Measurements from ENCODE around the gene PDE2A.
"Not testable (repeated sequence)": the region's sequence is repeated elsewhere in the genome, so short reads cannot be mapped to it uniquely, and the experiment has no call there.

The PDE2A gene

DNA sequence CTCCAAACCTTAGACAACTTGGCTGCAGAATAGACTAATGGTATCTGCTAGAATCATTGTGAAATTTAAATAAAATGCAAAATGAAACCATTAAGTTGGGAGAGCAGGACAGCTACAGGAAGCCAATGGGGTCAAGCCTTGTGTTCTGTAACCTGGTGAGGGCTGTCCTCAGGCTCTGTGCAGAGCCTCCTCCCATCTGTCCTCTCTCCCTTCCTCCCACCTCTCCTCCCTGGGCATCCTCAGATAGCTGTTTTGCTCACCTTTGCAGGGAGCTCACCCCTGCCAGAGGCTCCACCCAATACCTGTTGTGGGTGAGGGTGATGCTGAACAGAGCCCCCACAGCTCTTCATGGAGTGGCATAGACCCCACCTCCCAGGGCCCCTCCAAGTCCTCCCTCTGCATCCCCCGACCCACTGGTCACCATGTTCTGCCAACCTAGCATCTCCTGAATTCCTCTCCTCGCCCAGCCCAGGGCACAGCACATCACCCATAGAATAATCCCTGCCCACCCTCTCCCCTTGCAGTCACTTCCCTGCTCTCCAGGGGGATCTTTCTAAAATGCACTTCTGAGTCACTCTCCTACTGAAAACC, 100.3 kb downstream of the PDE2A start:
- no peak for DNase-seq

- peak; percentile 44 to 56 for DNase-seq
Observed at GRCh38 chr11:72573072-72573854, 101.0 kb downstream of the PDE2A start.

GRCh38 chr11:72572540-72572939, 101.7 kb downstream of the PDE2A start:
- DNase-seq: not testable (repeated sequence)

DNA sequence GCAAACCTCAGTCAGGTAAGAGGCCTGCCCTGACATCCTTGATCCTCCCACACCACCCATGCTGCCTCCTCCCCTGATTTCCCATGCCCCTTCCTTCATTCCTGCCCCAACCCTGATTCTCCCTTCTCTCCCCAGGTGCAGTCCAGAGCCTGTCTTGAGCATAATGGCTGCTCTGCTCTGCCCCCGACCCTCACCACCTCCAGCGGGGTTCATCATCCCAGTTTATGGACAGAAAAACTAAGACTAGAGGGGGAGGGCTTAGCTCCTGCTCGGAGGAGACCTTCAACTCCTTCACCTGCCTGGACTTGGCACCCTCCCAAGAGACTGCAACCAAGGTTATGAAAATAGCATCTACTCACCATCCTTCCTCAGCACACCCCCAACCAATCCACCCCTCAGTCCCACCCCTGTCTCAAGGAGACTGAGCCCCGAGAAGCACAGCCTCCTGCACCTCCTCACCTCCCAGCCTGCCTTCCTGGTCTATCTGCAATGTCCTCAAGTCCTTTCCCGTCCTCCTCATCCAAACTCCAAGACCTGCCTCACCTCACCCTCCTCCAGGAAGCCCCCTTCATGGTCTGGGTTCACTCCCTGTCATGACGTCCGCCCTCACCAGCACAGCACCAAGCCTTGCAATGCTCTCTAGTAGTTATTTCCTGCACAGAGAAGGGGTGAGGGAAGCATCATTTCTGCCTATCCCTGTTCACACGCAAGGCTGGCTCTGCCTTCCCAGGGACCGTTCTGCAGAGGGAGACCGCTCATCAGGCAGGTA, 103.1 kb downstream of the PDE2A start:
- no peak for DNase-seq

- no peak for DNase-seq
Observed at GRCh38 chr11:72569966-72570892, 104.0 kb downstream of the PDE2A start.

DNA sequence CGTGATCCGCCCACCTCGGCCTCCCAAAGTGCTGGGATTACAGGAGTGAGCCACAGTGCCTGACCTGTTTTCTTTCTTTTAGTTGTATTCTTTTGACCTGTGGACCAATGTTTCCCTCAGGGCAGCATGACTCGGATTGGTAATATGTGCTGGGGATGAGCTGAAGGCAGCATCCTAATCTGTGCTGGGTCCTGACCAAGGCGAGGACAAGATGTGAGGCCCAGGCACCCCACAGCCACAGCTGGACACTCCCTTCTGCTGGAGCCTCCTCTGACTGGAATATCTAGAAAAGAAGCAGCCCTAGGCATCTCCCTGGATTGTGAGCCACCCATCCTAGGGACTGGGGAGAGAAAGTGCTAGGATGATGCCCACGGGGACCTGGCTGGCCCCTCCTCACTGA, 105.4 kb downstream of the PDE2A start:
- DNase-seq: no peak

- no peak for DNase-seq
Observed at GRCh38 chr11:72562431-72562830, 111.8 kb downstream of the PDE2A start.

DNA sequence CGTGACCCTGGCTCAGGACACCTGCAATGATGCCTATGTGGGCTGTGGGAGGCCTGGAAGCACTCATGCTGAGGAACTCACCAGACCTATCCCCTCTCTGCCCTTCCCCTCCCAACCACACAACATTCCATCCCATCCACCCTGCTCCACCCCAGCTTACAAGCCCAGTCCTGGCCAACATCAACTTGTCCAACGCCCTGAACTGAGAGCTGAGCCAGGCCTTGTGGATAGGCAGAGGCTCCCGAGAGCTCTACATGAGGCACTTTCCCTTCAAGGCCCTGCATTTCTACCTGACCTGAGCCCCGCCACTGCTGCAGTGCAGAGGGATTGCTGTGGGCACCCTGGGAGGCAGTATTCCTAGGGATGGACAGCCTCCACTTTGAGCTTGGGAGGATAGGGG, 112.4 kb downstream of the PDE2A start:
- DNase-seq: no peak

DNA sequence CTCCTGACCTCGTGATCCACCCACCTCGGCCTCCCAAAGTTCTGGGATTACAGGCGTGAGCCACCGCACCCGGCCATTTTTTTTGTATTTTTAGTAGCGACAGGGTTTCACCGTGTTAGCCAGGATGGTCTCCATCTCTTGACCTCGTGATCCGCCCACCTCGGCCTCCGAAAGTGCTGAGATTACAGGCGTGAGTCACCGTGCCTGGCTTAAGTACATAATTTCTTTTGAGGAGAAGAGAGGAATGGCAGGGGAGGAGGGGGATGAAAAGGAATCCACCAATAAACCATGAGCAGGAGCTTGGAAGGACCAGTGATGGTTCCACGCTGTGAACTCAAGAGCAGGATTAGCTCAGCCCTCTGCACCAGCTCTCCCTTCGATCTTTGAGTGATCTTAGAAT, 113.4 kb downstream of the PDE2A start:
- not testable (repeated sequence) for DNase-seq

- DNase-seq: no peak
Observed at GRCh38 chr11:72556433-72556832, 117.8 kb downstream of the PDE2A start.

GRCh38 chr11:72555014-72555522, 119.2 kb downstream of the PDE2A start:
- DNase-seq: not testable (repeated sequence)

DNA sequence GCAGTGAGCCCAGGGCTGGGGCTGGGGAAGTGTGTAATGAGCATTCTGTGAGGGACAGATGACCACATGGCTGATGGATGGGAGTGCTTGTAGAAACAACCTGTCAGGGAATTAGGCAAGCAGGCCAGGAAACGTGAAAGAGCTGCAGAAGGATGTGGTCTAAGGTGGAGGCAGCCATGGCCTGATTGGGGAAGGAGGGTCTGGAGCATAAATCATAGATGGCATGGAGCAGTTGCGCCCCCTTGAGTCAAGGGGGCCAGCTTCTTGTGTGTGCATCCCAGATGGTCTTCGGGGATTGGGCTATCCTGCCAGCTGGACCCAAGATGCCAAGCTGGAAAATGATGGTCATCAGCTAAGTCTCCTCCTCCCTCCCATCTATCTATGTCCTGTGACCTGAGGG, 120.5 kb downstream of the PDE2A start:
- DNase-seq: peak; percentile 52 to 55

GRCh38 chr11:72552399-72552910, 121.8 kb downstream of the PDE2A start:
- DNase-seq: no peak

DNA sequence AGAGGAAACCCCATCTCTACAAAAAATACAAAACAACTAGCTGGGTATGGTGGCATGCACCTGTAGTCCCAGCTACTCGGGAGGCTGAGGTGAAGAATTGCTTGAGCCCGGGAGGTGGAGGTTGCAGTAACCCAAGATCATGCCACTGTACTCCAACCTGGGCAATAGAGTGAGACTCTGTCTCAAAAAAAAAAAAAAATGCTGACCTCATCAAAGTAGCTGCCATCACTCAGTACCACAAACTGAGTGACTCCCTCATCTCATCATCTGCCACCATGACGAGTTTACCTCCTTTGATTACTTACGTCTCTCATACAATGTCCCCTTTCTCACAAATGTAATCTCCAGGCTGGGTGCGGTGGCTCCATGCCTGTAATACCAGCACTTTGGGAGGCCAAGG, 122.7 kb downstream of the PDE2A start:
- no peak for DNase-seq

DNA sequence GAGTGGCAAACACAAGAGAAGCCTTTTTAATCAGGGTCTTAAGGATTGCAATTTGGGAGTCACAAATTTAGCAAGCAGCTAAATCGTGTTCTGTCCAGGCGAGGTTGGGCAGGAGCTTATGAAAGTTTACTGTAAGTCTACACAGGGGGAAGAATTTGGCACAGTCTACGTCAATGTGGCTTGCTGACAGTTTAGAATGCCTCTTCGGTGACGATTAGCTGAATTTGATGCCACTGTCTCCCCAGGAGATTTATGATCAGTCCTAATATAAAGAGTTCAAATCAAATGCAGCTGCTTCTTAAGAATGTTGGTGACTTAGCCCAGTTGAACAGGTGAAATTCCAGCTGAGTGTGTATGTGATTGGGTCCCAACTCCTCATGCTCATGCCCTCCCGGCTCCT, 125.8 kb downstream of the PDE2A start:
- DNase-seq: no peak

DNA sequence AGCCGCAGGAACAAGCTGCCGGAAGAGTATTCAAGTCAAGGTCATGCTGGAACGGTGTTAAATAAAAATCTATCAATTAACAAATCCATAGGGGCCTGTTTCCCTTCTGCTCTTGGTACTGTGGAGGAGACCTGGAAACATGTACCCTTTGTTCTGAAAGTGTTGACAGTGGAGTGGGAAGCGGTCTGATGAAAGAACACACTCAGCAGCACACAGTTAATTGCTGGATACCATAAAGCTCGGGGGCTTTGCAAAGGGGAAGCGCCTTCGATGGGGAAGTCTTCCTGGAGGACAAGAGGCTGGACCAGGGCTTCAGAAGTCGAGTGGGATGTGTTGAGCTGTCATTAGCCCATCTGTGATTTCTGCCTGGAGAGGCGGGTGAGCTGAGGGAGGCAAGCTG, 127.4 kb downstream of the PDE2A start:
- DNase-seq: no peak

DNA sequence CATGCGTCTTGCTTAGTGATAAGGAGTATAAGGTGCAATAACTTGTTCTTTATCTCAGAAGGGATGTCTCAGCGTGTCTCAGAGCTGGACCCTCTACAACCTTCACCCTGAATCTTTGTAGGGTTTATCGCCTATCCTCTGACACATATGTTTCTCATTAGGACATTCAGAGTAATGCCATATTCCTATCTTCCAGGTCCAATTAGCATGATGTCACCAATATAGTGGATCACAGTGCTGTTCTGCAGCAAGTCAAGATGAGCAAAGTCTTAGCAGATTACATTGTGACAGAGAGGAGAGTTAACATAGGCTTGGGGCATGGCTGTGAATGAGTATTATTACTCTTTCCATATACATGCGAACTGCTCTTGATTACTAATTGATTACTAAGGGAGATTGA, 129.6 kb downstream of the PDE2A start:
- DNase-seq: no peak

DNA sequence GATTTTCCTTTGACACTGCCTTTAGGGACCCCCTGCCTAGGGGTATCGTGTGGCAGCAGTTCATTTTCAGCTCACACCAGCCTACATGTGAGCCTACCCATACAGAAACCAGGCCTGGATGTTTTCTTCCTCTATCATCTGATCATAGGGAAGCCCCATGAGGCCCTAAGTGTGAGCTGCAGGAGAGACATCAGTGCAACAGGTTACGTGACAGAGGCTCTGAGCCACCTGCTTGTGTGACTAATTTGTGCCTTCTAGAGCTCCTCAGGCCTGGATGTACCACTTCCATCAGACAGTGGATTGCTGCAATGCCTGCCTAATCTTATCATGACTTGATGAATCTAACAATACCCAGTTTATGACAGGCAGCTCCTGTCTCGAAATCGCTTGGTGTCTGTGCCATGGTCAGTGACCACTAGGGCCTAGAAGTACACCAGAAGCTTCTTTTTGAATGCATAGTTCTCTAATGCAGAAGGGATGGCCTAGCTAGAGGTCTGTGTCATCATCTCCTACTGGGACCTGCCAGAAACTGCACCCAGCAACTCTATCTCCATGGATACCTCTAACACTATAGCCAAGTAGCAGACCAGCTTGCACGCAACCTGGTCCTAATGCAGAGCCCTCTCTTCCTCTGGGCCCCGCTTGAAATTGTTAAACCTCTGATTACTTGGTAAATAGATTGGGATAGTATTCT, 130.2 kb downstream of the PDE2A start:
- no peak for DNase-seq

- no peak for DNase-seq
Observed at GRCh38 chr11:72541257-72541974, 132.8 kb downstream of the PDE2A start.

DNA sequence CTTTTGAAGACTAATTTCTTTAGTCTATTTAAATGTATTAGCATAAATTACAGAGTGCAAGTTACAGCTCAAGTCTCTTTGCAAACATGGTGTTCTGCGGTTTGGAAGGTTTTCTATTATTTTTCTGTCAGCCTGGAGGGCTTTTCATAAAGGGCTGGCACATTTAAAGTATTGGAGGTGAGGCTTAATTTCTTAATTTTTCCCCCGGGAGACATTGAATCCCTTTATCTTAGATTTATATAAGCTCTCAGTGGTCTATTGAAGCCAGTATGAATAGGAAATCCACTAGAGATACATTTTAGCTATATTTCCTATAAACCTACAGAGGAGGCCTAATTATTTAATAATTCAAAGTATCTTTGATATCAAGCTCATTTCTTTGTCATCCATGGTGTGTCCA, 137.2 kb downstream of the PDE2A start:
- DNase-seq: no peak

DNA sequence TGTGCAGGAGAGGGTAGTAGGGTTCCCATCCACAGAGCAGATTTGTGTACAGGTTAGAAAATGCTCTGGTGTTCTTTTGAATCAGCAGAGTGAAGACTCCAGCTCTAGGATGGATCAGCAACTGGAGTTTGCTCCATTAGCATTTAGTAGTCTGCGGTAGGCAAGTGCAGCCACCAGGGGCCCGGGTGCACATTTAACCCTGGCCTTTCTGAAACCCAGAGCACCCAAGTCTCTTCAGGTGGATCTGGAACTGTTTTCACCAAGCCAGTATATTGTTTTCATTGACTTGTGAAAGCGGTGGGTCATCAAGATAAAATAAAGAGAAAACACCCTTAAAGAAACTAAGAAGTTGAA, 139.1 kb downstream of the PDE2A start:
- no peak for DNase-seq

Measured in activated T-cell treated with anti-CD3 and anti-CD28 coated beads, Interleukin-2, amount 50 U/mL, for 48 hours (primary cell).